ENCODE results near the gene PDLIM7. TPM values are rescaled to one million over a fixed set of nuclear protein-coding genes. Genes with fewer than 3 reads are reported as not detected.

Gene PDLIM7
- total and polyA plus RNA-seq, 2 of the 8 experiments (the other 6 are each of a cell fraction or from before 2014, with no cell fraction given), result 67.3 to 94.2 TPM

DNA sequence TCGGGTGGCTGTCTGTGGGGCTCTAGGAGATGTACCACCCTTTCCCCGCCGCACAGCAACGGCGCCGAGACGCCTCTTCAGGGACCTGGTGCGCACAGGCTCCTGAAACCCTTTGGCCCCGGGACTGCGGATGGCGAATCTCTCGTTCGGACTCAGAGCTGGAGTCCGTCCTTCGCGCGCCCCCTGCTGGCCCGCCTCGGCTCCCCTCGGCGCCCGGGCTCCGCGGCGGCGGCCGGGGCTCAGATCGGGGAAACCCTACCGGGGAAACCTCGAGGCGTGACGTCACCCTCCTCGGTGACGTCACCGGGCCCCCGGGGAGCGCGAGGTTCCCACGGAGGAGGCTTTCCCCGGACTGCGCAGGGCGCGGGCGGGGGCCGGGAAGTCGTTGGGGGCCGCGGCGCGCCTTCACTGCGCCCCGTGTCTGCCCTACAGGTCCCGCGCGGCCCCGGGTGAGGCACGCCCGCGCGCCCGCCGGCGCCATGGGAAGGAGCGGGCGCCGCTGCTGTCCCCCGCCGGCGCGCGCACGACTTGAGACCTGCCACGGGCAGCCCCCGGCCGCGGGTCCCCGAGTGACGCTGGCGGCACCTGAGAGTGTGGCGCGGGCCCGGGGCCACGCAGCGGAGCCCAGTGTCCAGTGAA is 42.9 kb downstream of the PDLIM7 start (continued):
- TF ChIP-seq, protein P1, sequence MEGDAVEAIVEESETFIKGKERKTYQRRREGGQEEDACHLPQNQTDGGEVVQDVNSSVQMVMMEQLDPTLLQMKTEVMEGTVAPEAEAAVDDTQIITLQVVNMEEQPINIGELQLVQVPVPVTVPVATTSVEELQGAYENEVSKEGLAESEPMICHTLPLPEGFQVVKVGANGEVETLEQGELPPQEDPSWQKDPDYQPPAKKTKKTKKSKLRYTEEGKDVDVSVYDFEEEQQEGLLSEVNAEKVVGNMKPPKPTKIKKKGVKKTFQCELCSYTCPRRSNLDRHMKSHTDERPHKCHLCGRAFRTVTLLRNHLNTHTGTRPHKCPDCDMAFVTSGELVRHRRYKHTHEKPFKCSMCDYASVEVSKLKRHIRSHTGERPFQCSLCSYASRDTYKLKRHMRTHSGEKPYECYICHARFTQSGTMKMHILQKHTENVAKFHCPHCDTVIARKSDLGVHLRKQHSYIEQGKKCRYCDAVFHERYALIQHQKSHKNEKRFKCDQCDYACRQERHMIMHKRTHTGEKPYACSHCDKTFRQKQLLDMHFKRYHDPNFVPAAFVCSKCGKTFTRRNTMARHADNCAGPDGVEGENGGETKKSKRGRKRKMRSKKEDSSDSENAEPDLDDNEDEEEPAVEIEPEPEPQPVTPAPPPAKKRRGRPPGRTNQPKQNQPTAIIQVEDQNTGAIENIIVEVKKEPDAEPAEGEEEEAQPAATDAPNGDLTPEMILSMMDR (IDR thresholded peaks at IDR 0.05; ENCODE audit: control extremely low read depth in 1 of 3, insufficient read depth in 1 of 3, low read depth in 1 of 3, low read length in 3 of 3), result peak in 2 of 3 experiments; percentile 82 to 88; a peak in 3 of 4 replicates
- TF ChIP-seq SUZ12 (IDR thresholded peaks at IDR 0.05; ENCODE audit: low read length) (no peak), EGR1 (IDR thresholded peaks at IDR 0.05; ENCODE audit: borderline replicate concordance, low read depth, low read length) (no peak), RNF2 (IDR thresholded peaks at IDR 0.05; ENCODE audit: borderline replicate concordance, low read depth, low read length, missing control alignments, poor library complexity, severe bottlenecking) (no peak), TAF7 (optimal IDR thresholded peaks at IDR 0.05; ENCODE audit: borderline replicate concordance, low read depth, low read length) (no peak), NANOG (IDR thresholded peaks at IDR 0.05; ENCODE audit: insufficient read depth, low read depth, low read length, poor library complexity, severe bottlenecking) (peak; percentile 18), JUND (IDR thresholded peaks at IDR 0.05; ENCODE audit: low read length) (peak; percentile 98), BRCA1 (IDR thresholded peaks at IDR 0.05; ENCODE audit: low read depth, low read length) (peak; percentile 35; the same call in 1 of the 2 replicates), JUN (IDR thresholded peaks at IDR 0.05; ENCODE audit: low read depth, low read length) (peak; percentile 78; the same call in 1 of the 2 replicates), PHF8 (conservative IDR thresholded peaks at IDR 0.05; ENCODE audit: low read depth, low read length) (no peak; the same call in 1 of the 2 replicates), SRF (IDR thresholded peaks at IDR 0.05; ENCODE audit: low read depth, low read length) (no peak), SIN3A (conservative IDR thresholded peaks at IDR 0.05 in 1 of 2, IDR thresholded peaks at IDR 0.05 in 1 of 2; ENCODE audit: low read depth in 1 of 2, low read length in 2 of 2) (0 out of 4 replicates have a peak, but pooled peaks of 1 of the 2 experiments have one; percentile 21), POLR2AphosphoS5 (IDR thresholded peaks at IDR 0.05; ENCODE audit: low read depth, low read length) (peak; percentile 57; the same call in 1 of the 2 replicates), SIX5 (IDR thresholded peaks at IDR 0.05; ENCODE audit: low read depth, low read length) (no peak), SIRT6 (IDR thresholded peaks at IDR 0.05; ENCODE audit: low read length) (no peak), POU5F1 (IDR thresholded peaks at IDR 0.05; ENCODE audit: low read depth, low read length) (no peak), CEBPB (IDR thresholded peaks at IDR 0.05; ENCODE audit: low read depth, low read length) (no peak)
- TF ChIP-seq, protein P2, sequence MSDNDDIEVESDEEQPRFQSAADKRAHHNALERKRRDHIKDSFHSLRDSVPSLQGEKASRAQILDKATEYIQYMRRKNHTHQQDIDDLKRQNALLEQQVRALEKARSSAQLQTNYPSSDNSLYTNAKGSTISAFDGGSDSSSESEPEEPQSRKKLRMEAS (IDR thresholded peaks at IDR 0.05), result no peak
- TF ChIP-seq, protein P3, sequence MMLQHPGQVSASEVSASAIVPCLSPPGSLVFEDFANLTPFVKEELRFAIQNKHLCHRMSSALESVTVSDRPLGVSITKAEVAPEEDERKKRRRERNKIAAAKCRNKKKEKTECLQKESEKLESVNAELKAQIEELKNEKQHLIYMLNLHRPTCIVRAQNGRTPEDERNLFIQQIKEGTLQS (IDR thresholded peaks at IDR 0.05; ENCODE audit: insufficient read depth, low read depth, low read length), result 0 out of 2 replicates have a peak, but pooled peaks have one; percentile 5
- TF ChIP-seq, protein P4, sequence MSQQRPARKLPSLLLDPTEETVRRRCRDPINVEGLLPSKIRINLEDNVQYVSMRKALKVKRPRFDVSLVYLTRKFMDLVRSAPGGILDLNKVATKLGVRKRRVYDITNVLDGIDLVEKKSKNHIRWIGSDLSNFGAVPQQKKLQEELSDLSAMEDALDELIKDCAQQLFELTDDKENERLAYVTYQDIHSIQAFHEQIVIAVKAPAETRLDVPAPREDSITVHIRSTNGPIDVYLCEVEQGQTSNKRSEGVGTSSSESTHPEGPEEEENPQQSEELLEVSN (IDR thresholded peaks at IDR 0.05), result no peak

All from H1 (cell line).